HG02759 (cell line): ENCODE results near the gene PITPNM1.
A peak's percentile ranks its signal among the peaks of the same experiment; 100 is the strongest.
"Not testable (repeated sequence)": the region's sequence is repeated elsewhere in the genome, so short reads cannot be mapped to it uniquely, and the experiment has no call there.

Source experiments
- ATAC-seq: cut with Tn5 transposase; IDR thresholded peaks from one replicate; pipeline ENCODE4 v1.9.1; 2021; ENCODE audit warnings: mild to moderate bottlenecking, moderate library complexity; ENCODE audit not compliant: unreplicated experiment

PITPNM1 gene

DNA sequence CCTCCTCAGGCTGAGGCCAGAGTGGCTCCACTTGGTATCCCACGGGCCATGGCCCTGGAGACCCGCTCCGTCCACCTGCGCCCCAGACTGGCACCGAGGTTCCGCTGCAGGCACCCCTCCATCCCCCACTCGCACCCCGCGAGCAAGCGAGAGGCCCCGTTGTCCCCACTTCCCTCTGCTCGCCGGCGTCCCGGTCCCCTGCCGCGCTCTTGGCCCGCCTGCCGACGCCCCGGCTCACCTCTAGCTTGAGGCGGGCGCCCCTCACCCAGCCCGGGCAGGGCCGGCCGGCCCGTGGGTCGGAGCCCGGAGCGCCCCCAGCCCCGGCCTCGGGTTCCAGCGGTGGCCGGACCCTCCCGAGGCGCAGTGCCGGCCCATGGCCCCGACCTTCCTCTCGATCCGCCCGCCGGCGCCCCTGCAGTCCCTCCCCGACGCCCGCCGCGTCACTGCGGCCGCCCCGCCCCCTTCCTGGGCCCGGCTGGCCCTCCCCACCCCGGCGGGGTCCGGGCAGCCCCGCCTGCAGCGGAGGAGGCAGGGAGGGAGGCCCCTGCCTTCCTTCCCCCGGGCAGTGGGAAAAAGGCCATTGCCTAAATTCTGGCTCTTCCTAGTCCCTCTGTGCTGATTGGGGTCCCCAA is at the start of gene PITPNM1:
Gene PITPNM1, minus strand, starts transcription at position 414 of the 632 bp plus-strand sequence. CDS start 1,183 bp downstream, outside the sequence.
- peak; percentile 19 for ATAC-seq

GRCh38 chr11:67551697-67552096 is 46.5 kb upstream of the PITPNM1 start:
- ATAC-seq: not testable (repeated sequence)

DNA sequence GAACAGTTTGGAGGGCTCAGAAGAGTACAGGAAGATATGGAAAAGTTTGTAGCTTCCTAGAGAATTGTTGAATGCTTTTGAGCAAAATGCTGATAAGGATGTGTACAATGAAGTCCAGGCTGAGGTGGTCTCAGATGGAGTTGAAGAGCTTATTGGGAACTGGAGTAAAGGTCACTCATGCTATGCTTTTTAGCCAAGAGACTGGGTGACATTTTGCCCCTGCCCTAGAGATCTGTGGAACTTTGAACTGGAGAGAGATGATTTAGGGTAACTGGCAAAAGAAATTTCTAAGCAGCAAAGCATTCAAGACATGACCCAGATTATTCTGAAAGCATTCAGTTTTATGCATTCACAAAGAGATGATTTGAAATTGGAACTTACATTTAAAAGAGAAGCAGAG is 46.0 kb upstream of the PITPNM1 start:
- no peak for ATAC-seq

DNA sequence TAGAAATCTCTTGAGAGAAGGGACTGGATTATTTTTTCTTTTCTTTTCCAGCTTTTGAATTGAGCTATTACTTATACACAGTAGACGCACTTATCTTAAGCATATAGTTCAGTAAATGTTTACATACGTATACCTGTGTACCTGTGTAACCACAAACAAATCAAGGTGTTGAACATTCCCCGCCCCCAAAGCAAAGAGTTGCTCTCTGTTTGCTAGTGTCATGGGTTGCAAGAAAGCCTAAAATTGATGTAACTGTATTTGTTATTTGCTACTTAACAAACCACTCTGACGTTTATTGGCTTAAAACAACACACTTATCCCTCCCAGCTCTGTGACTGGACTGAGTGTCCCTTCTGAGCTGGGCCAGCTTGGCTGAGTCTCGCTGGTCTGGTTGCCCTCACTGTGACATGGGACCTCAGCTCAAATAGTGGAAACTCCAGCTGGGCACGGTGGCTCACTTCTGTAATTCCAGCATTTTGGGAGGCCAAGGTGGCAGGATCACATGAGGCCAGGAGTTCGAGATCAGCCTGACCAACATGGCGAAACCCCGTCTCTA is 43.5 kb upstream of the PITPNM1 start:
- ATAC-seq: no peak

DNA sequence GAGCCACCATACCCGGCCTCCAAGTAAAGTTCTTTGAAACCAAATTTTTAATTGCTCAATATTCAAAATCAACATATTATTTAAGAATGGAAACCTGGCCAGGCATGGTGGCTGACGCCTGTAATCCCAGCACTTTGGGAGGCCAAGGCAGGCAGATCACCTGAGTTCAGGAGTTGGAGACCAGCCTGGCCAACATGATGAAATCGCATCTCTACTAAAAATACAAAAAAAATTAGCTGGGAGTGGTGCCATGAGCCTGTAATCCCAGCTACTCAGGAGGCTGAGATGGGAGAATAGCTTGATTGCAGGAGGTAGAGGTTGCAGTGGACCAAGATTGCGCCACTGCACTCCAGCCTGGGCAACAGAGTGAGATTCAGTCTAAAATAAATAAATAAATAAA is 42.9 kb upstream of the PITPNM1 start:
- not testable (repeated sequence) for ATAC-seq

GRCh38 chr11:67545280-67545679 is 40.1 kb upstream of the PITPNM1 start:
- ATAC-seq: no peak

DNA sequence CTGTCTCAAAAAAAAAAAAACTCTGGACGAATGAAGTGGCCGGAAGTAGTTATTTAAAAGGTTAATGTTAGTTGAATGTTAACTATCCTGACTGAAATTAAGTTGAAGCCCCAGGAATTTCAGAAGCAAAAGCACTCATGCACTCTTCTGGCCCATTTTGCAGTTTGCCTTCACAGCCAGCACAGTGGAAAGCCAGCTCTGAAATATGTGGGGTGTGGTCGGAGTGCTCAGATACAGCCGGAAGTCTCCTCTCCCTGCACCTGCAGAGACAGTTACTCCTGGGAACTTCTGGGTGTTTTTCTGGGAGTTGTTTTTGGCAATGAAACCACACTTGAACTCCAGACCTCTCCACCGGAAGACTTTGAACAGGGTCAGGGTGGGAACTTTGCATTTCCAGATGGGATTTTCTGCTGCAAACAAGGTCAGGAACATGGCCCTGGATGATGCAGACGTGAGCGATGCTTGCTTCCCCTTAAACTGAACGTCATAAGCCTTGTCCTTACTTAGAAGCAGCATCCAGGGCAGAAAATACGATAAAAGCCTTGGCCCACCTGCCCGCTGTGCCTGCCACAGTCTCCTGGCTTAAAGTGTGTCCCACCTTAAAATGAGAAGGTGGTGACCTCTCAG is 39.6 kb upstream of the PITPNM1 start:
- no peak for ATAC-seq

DNA sequence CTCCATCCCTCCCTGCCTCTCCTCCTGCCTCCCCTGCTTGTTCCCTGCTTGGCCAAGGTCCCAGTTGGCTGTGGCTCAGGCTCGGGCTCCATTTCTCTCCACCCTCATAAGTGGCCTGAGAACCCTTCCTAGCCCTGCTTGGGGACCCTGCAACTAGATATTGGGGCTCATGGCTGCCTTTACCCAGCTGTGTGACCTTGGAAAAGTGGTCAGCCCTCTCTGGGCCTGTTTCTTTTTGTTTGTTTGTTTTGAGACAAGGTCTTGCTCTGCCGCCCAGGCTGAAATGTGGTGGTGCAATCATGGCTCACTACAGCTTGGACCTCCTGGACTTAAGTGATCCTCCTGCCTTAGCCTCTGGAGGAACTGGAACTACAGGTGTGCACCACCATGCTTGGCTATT is 38.4 kb upstream of the PITPNM1 start:
- ATAC-seq: no peak

GRCh38 chr11:67542971-67543370 is 37.8 kb upstream of the PITPNM1 start:
- no peak for ATAC-seq

DNA sequence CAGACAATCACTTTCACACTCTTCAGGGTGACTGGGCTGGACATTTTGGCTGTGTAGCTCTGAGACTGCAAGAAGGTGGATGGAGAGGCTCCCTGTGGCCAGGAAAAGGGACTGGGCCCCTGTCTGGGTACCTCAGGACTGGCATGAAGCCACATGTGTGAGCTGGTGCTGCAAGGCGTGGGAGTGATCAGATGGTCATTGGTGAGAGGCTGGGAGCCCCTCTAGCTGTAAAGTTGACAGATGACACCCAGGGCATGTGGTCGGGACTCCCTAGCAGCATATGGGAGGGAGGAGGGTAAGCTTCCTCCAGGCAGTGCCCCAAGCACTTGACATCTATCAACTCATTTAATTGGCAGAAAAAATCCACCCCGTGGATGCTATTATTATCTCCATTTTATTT is 37.0 kb upstream of the PITPNM1 start:
- no peak for ATAC-seq

- no peak for ATAC-seq
Measured at GRCh38 chr11:67541198-67541597, 36.0 kb upstream of the PITPNM1 start.

DNA sequence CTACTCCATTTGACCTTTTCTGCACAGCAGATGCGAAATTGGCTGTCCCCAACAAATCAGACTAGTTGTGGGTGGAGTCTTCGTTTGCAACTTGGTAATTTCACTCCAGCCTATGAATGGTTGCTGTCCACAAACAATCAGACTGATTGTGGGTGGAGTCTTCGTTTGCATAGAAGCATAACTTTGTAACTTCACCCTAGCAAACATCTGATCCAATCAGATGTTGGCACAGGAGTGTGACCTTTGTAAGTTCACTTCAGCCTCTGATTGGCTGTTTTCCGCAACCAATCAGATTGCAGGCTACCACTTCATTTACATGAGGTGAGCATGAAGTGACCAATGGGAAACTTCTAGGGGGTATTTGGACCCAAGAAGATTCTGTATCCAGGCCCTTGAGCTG is 34.4 kb upstream of the PITPNM1 start:
- no peak for ATAC-seq

GRCh38 chr11:67538823-67539505 is 33.8 kb upstream of the PITPNM1 start:
- ATAC-seq: no peak

DNA sequence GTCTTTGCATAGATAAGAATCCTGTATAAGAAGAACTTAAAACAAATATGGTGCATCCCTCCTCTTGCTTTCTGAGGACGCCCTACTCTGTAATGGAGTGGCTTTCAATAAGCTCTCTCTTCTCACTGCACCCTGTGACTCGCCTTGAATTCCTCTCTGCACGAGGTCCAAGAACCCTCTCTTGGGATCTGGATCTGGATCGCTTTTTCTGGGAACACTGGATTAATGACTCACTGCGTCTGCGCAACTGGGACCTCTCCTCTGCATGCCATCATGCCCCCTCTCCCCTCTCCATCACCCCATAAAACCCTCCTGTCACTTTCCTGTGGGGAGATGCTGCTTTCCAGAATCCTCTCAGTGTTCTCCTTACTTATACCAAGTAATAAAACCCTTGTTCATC is 33.1 kb upstream of the PITPNM1 start:
- ATAC-seq: no peak

GRCh38 chr11:67535561-67535960 is 30.4 kb upstream of the PITPNM1 start:
- no peak for ATAC-seq

- no peak for ATAC-seq
Measured at GRCh38 chr11:67534070-67534679, 29.0 kb upstream of the PITPNM1 start.

GRCh38 chr11:67532889-67533288 is 27.7 kb upstream of the PITPNM1 start:
- no peak for ATAC-seq

DNA sequence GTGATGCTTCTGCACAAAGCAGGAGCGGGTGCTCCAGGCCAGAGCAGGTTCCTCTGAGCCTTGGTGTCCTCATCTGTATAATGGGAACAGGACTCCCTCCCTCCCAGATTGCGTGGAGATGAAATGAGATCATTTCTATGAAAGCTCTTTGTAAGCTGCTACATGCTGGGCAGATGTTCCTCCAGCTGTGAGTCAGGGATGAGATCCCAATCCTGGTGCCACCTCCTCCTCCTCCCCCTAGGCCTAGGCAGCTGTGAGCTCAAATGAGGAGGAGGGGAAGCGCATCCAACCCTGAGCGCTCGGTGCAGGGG is 25.1 kb upstream of the PITPNM1 start:
- ATAC-seq: no peak

DNA sequence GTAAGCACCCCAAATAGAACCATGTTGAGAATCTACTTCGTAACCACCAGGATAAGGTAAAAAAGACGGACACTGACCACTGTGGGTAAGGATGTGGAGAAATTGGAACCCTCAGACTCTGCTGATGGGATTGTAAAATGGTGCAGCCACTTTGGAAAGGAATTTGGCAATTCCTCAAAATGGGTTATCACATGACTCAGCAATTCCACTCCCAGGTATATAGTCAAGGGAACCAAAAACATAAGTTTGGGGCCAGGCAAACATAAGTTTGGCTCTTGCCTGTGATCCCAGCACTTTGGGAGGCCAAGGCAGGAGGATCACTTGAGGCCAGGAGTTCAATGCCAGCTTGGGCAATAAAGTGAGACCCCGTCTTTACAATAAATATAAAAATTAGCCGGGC is 23.2 kb upstream of the PITPNM1 start:
- ATAC-seq: no peak

GRCh38 chr11:67525275-67525976 is 20.3 kb upstream of the PITPNM1 start:
- ATAC-seq: no peak

DNA sequence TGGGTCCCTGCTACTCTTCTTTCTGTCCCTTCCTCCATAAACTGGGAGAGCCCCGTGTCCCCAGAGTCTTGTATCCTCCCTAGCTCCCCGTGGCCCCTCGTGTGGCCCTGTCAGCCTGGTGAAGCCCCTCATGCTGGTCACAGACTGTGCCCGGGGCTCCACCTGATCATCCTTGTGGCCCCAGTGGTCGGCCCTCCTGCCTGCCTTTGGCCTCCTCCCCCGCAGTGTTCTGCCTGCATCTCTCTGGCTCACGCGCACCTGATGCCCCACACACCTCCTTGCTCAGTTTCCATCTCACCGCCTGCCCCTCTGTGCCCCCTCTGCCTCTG is 19.3 kb upstream of the PITPNM1 start:
- ATAC-seq: no peak
